HG02759 (cell line): ENCODE results near the gene PLPP1.

Source experiments
- ATAC-seq: cut with Tn5 transposase; IDR thresholded peaks from one replicate; pipeline ENCODE4 v1.9.1; 2021; ENCODE audit warnings: mild to moderate bottlenecking, moderate library complexity; ENCODE audit not compliant: unreplicated experiment

The PLPP1 gene

GRCh38 chr5:55453211-55453610, 81.6 kb downstream of the PLPP1 start:
- ATAC-seq, result no peak

GRCh38 chr5:55451976-55452375, 82.8 kb downstream of the PLPP1 start:
- ATAC-seq, result no peak

GRCh38 chr5:55450050-55450765, 84.6 kb downstream of the PLPP1 start:
- no peak for ATAC-seq

DNA sequence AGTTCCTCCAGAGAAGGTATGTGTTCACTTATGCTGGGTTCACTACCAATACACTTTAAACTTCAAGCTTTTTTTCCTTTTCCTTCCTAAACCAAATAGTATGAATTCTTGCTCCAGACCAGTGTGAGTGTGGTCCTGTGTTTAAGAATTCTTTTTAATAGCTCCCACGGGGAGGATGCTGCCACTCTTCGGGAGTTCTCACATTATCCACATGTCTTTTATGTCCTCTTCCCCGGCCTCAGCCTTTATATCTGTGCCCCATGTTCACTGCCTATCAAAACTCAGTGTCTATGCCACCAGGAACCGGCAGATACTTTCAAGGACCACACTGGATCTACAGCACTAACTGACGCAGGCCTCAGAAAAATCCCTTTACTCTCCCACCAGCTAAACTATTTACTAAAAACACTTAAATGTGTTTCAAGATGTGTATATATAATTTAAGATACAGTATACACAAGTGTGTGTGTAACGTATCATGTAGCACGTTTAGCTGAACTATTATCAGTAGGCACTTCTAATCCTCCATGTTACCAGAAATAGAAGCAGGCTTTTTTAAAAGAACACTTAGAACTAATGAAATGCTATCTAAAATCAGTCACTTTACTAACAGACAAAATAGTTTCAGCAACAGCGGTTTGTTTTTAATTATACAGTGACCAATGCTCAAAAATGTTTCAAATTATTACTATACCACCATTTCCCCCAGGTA, 88.0 kb downstream of the PLPP1 start:
- ATAC-seq, result no peak

DNA sequence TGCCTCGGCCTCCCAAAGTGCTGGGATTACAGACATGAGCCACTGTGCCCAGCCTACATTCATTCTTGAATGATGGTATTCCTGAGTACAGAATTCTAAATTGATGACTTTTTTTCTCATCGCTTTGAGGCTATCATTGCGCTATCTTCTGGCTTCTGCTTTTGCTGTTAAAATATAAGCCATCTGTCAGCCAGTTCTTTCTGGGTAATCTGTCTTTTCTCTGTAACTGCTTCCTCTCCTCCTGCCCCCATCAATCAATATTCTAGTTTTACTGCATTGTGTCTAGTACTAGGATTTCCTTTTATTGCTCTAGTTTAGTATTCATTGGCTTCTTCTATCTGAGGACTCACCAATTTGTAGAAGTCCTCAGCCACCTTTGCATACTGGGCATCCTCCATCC, 89.0 kb downstream of the PLPP1 start:
- no peak for ATAC-seq

DNA sequence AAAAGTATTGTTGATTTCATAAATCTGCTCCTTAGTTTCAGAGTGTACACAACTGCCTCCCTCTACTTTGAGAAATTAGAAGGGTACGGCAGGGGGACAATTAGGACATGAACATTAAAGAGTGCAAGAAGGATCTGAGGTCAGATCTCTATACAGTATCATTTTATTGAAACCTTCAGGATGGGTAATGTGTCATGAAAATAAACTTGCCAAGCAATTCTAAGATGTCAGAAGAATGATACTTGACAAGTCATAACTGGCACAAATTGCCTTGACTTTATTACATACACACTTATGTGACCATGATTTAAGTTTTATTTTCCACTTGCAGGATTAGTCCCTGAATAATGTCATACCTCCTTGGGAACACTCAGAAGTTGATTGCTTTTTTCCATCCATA, 92.8 kb downstream of the PLPP1 start:
- no peak for ATAC-seq

DNA sequence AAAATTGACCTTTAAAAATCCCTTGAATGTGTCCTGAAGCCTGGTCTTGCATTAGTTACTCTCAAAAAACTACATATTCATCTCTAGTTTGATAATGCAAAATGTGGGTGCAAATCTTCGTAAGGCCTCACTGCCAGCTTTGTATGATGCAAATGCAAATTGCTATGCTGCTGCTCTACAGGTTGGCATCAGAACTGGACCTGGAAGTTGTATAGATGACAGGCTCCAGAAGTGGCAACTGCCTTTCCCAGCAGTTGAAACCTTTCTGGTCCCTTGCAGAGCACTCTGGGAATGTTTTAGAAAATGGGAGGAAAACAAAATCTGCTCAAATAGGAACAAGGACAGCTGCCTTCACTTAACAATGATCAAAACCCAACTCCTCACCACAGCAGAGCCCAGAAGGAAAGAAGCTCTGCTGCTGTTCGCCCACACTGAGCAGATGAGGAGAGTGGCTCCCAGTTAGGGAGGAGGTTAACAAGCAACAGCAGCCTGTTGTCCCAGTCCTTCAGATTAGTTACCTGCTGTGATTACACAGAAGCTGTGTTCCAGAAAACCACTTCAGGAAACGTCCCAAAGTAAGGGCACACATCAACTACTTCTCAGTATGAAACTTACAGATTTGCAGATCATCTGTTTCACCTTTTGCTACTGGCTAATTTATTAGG, 93.5 kb downstream of the PLPP1 start:
- ATAC-seq, result no peak

GRCh38 chr5:55440188-55440646, 94.5 kb downstream of the PLPP1 start:
- no peak for ATAC-seq

DNA sequence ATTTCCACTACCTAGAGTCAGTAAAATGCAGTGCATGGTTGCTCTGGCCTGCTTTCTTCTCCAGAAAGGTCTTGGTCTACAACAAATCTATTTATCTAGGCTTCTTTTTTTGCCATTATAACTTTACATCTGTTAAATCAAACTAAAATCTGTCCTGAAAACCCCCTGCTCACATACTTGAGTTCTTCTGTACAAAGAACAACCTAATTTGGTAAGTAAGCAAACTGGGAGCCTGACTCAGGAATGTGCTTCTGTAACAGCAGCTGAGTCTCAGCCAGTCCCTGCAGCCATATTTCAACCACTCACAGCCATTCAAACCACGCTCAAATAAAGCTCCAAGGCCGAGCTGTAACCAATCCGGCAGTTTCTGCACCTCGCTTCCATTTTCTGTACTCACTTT, 95.8 kb downstream of the PLPP1 start:
- ATAC-seq, result no peak

DNA sequence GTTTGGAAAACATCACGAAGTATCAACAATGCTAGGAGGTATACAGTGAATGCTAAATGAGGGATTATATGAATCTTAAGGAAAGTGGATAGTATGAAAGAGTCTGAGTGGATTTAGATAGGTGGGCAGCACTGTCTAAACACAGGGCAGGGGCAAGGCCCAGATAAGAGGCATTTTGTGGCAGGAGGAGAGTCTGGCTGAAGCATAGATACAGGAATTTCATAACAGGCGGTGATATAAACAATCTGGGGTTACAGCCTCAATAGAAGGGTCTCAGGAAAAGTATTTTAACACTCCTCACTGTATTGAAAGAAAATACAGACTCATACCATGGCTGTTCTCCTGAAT, 96.9 kb downstream of the PLPP1 start:
- ATAC-seq, result no peak

- no peak for ATAC-seq
These were observed 97.3 kb downstream of the PLPP1 start for GRCh38 chr5:55437452-55437851.

DNA sequence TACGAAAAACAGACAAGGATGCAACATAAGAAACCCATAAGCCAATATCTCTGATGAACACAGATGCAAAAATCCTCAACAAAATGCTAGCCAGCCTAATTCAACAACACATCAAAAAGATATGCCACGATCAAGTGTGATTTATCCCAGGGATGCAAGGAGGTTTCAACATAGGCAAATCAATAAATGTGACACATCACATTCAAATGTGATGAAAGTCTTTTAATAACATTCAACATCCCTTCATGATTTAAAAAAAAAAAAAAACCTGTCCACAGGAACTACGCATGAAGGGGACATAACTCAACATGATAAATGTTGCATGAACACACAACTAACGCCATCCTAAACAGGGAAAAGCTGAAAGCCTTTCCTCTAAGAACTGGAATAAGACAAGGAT, 102.2 kb downstream of the PLPP1 start:
- ATAC-seq, result no peak

DNA sequence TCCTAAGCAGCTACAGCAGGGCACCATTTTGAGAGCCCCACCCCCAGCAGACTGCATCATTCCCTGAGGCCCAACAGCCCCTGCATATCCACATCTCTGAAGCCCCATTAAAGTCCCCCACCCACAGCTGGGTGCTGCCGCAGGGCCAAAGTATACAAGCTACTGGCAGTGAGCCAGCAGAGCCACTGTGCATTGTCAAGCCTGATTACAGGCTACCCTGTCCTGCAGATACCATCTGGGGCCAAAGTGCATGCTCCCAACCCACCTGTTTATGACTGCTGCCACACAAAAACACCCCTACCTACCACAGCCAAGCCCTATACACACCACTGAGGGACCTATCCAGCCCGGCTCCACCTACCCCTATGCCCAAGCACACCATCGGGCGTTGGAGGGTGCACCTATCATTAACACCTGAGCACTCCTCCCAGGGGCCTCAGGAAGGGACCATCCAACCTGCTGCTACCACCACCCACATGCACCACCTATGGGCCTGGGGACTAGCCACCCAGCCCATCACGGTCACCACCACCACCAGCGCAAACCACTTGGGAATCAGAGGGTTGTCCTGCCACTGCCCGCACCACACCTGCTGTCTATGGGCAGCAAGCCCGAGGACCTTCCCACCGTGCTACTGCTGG, 105.0 kb downstream of the PLPP1 start:
- ATAC-seq, result no peak

DNA sequence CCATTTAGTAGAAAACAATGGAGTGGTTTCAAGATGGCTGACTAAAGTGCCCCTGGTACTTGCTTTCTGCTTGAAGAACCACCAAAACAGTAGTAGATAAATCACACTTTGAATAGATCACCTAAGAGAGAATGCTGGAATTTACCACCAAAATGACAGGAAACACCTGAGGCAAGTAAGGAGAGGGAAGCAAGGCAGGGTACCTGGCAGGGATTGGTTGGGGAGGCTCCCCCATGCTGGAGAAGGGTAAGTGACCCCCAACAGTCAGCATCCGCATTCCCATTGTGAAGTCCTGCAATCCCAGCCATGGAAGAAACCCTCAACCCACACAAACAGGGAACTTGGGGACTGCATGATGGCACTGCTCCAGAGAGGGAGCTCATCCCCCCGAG, 105.5 kb downstream of the PLPP1 start:
- no peak for ATAC-seq

DNA sequence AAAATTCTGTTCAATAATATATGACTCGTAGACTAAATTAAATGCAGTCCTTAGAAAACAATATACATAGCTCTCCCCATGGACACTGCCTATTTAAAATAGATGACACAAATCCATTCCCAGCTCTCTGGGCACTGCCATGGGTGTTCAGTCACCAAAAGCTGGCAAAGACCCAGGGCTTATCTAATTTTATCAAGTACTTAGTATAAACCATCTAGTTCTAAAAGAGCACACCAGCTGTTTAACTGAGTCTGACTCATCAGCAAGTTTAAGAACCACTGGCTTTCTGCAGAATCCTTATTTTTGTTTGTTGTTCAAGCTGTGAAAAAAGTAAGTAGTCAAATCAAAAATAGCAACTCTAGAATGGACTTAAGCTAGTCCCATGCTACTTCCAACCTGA, 107.6 kb downstream of the PLPP1 start:
- no peak for ATAC-seq

GRCh38 chr5:55426455-55426854, 108.3 kb downstream of the PLPP1 start:
- ATAC-seq, result no peak

DNA sequence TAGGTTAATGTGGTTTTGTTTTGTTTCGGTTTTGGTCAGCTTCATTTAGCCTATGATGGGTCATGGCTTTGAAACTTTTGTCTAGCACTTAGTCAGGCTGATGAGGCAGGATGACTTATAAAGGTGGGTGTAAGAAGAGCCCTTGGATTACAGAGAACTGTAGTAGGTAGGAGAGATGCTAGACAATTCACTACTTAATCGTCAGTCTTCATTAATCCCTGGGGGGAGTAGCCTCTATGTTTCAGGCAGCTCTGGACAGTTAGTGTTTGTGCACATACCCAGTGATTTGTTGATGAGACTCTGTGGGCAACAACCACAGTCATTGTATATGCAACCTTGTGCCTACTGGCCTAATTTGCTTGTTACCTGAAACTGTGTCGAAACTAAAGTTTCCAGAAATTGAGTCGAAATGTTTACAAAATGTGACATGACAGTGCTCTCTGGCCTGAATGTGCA, 113.7 kb downstream of the PLPP1 start:
- no peak for ATAC-seq

DNA sequence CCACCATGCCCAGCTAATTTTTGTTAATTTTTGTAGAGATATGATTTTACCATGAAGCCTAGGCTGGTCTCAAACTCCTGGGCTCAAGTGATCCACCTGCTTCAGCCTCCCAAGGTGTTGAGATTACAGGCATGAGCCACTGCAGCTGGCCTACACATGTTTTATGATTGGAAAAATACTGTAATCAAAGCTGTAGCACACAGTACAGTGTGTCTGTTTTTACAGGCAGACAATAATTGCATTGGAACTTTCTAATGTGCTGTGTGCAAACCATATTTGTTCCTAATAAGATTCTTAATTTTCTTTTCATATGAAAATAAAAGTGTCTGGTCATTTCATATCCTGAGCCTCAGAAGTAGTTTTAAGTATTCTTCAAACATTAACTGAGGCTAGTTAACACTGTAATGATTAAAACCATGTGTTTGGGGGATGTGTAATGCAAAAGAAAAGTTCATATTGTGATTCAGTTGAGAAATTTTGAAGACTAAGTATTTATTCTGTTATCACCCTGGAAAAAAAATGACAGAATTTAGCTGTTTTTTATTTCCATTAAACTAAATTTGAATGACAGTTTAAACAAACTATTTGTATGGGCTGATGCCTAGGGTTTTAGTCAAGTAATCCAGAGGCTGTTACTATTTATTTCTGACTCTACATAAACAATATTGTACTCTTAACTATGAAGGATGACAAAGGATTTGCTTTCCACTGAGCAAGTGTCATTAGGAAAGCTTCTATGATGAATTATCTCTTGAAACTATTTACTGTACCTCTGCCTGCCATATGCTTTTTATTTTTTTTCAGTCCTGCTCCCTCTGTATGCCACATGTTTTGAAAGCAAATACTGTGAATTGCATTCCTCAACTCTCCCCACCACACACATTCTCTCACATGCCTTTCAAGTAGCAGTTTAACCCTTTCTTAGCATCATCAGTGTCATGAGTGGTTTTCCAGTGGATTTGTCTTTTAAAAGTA, 115.5 kb downstream of the PLPP1 start:
- ATAC-seq, result no peak

- no peak for ATAC-seq
These were observed 118.5 kb downstream of the PLPP1 start for GRCh38 chr5:55416306-55416705.

DNA sequence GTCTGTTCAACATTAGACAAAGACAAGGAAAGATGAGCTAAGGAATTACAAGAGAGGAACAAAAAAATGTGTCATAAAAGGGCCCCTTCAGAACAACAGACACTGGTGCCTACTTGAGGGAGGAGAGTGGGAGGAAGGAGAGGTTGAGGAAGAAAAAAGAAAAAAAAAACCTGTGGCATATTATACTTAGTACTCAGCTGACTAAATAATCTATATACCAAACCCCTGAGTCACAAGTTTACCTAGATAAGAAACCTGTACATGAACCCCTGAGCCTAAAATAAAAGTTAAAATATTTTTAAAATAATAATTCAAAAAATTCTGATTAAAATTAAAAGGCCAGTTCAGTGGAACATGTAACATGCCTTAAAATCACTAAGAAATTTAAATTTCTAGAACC, 119.7 kb downstream of the PLPP1 start:
- ATAC-seq, result no peak
